PC-9 (cell line): ENCODE measurements around the gene CEP19. TPM values are rescaled to one million over a fixed set of nuclear protein-coding genes. Genes with fewer than 3 reads are reported as not detected.

Experiments used
- BruUV-seq: library from RNA; stranded (reverse); fragments of 400-500 nt; replicated peaks from 2 replicates; lab custom pipeline; 2021; lab: Mats Ljungman, UMichigan
- CTCF ChIA-PET: fragments of 300-600 bp; sonication (Branson Sonifier 250); formaldehyde crosslinking; loops from one replicate; lab custom pipeline; 2022; ENCODE audit warnings: antibody characterized with exemption; lab: Charles Lee
- POLR2A ChIA-PET: fragments of 300-600 bp; sonication (Branson Sonifier 250); formaldehyde crosslinking; loops from one replicate; lab custom pipeline; 2022; ENCODE audit warnings: antibody characterized with exemption; ENCODE audit not compliant: unreplicated experiment; lab: Charles Lee
- DNase-seq, 2 experiments: peaks; one replicate each; pipeline versions ENCODE4 v3.0.0 to v3.0.0-alpha.2; 2015 to 2022; ENCODE audit warnings: mixed read lengths in 1 of 2
- H2AFZ ChIP-seq: fragments of 200-600 bp; sonication (generic); 2 replicates; pipeline ENCODE4 v1.8.1; 2017; ENCODE audit warnings: antibody characterized with exemption
- H3F3A ChIP-seq: fragments of 200-600 bp; sonication (generic); 2 replicates; pipeline ENCODE4 v1.8.1; 2017; ENCODE audit warnings: antibody characterized with exemption, mild to moderate bottlenecking, low read depth; ENCODE audit not compliant: insufficient read depth
- H3K27ac ChIP-seq: fragments of 200-600 bp; sonication (generic); 2 replicates; pipeline ENCODE4 v1.6.1; 2016; ENCODE audit warnings: mixed run types
- H3K27me3 ChIP-seq: fragments of 200-600 bp; sonication (generic); 2 replicates; pipeline ENCODE4 v1.6.1; 2016; ENCODE audit warnings: low read depth, mixed run types; ENCODE audit not compliant: insufficient read depth
- H3K36me3 ChIP-seq: fragments of 200-600 bp; sonication (generic); 2 replicates; pipeline ENCODE4 v1.6.1; 2016; ENCODE audit warnings: low read depth, mixed run types
- H3K4me1 ChIP-seq: fragments of 200-600 bp; sonication (generic); replicated peaks from 2 replicates; pipeline ENCODE4 v1.6.1; 2016; ENCODE audit warnings: mixed run types; ENCODE audit not compliant: insufficient read depth
- H3K4me2 ChIP-seq: fragments of 200-600 bp; sonication (generic); 2 replicates; pipeline ENCODE4 v1.6.1; 2017; ENCODE audit warnings: mixed run types
- H3K4me3 ChIP-seq: fragments of 200-600 bp; sonication (generic); 2 replicates; pipeline ENCODE4 v1.6.1; 2016; ENCODE audit warnings: mixed run types
- H3K79me2 ChIP-seq: fragments of 200-600 bp; sonication (generic); 2 replicates; pipeline ENCODE4 v1.6.1; 2017; ENCODE audit warnings: low read depth, mixed run types
- H3K9me2 ChIP-seq: fragments of 200-600 bp; sonication (generic); 2 replicates; pipeline ENCODE4 v1.8.1; 2017; ENCODE audit warnings: mild to moderate bottlenecking; ENCODE audit not compliant: insufficient read depth
- H3K9me3 ChIP-seq: fragments of 200-600 bp; sonication (generic); 2 replicates; pipeline ENCODE4 v1.8.1; 2016; ENCODE audit warnings: low read depth; ENCODE audit not compliant: insufficient read depth
- H4K20me1 ChIP-seq: fragments of 200-600 bp; sonication (generic); 2 replicates; pipeline ENCODE4 v1.8.1; 2017; ENCODE audit not compliant: insufficient read depth
- EZH2 ChIP-seq: fragments of 200-600 bp; sonication (generic); IDR thresholded peaks from 2 replicates; pipeline ENCODE4 v1.8.0; 2017; ENCODE audit warnings: antibody characterized with exemption, low read depth
- intact Hi-C: fragments of 100-400 bp; cut with micrococcal nuclease; formaldehyde crosslinking; loops from one replicate; pipeline ENCODE4 v1.10.0; 2022; ENCODE audit not compliant: unreplicated experiment
- total RNA-seq: library from RNA; stranded (reverse); gene quantifications from 2 replicates; pipeline ENCODE4 v1.2.3, GENCODE V29; 2021
- TF ChIP-seq, protein P1 (sequence below): fragments of 200-600 bp; sonication (generic); conservative IDR thresholded peaks from 2 replicates; pipeline ENCODE4 v1.6.1; 2017; ENCODE audit warnings: mixed run types, antibody characterized with exemption, mild to moderate bottlenecking, moderate library complexity

CEP19 gene
- total RNA-seq, 1 experiment from 2014 or later = 5.5 TPM

DNA sequence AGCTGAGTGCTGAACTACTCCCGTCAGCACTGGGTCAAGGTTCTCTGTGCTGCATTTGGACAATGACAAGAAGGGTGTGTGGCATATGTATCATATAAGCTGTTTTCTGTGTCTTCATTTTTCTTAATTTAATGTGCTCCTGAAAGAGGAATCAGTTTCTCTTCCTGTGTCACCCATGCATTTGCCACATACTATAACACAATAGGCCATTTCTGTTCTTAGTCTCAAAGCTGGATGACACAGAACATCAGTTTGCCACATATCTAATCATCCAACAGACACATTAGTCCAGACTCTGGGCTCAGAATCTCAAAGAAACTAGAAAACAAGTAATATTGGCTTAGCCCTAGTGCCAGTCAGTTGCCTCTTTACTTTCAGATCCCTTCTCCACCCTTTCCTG is 34.1 kb downstream of the CEP19 start:
- POLR2A ChIA-PET = no interaction called here
- BruUV-seq = no TSS peak
- no peaks in the 10 kb centered on the region for H3K4me1 ChIP-seq
- intact Hi-C loops = no loop called here
- no peak for TF ChIP-seq EZH2
- TF ChIP-seq, protein P1, sequence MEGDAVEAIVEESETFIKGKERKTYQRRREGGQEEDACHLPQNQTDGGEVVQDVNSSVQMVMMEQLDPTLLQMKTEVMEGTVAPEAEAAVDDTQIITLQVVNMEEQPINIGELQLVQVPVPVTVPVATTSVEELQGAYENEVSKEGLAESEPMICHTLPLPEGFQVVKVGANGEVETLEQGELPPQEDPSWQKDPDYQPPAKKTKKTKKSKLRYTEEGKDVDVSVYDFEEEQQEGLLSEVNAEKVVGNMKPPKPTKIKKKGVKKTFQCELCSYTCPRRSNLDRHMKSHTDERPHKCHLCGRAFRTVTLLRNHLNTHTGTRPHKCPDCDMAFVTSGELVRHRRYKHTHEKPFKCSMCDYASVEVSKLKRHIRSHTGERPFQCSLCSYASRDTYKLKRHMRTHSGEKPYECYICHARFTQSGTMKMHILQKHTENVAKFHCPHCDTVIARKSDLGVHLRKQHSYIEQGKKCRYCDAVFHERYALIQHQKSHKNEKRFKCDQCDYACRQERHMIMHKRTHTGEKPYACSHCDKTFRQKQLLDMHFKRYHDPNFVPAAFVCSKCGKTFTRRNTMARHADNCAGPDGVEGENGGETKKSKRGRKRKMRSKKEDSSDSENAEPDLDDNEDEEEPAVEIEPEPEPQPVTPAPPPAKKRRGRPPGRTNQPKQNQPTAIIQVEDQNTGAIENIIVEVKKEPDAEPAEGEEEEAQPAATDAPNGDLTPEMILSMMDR = no peak
- H3K4me3 ChIP-seq = no peak overlapping the region
- H3K27ac ChIP-seq = no peak overlapping the region
- no peaks in the 10 kb centered on the region for H4K20me1 ChIP-seq
- no peak overlapping the region for H3K4me2 ChIP-seq
- H3K79me2 ChIP-seq = no peaks in the 10 kb centered on the region
- H3K9me2 ChIP-seq = no peaks in the 10 kb centered on the region
- DNase-seq = no peak
- H3F3A ChIP-seq = no peaks in the 10 kb centered on the region
- CTCF ChIA-PET = interaction anchor here (0.6 kb wide), 1 partner anchor 24 kb away, joined by 9 read pairs; no protein-coding TSS in a partner anchor
- H3K9me3 ChIP-seq = peaks cover under 1% of the 10 kb centered on the region; the same call in 1 of the 2 replicates
- H3K36me3 ChIP-seq = no peaks in the 10 kb centered on the region
- H3K27me3 ChIP-seq = no peaks in the 10 kb centered on the region
- H2AFZ ChIP-seq = no peak overlapping the region

DNA sequence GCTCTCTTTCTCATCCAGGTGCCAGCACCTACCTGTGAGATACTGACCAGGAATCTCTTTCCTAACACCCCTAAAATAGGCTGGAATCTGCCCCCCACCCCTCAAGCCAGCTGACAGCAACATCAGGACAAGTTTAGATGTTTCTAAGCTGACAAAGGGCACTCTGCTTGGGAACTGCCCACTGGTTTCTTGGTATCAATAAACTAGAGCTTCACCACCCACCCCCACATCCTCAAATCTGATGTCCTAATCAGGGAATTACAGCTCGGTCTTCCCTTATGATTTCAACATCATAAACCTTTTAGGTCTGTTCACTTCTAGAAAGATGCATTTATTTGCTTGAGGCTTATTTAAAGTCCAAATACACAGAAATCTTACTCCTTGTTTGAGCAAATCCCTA is 34.7 kb downstream of the CEP19 start:
- CTCF ChIA-PET = interaction anchor here (0.5 to 0.7 kb wide), 5 partner anchors 15 to 197 kb away, joined by 3 to 9 read pairs (median 4); no protein-coding TSS in a partner anchor
- H2AFZ ChIP-seq = no peak overlapping the region
- DNase-seq = no peak
- no peak for TF ChIP-seq EZH2
- TF ChIP-seq, protein P1 = no peak
- POLR2A ChIA-PET = no interaction called here
- H3K27ac ChIP-seq = no peak overlapping the region
- H3K79me2 ChIP-seq = no peaks in the 10 kb centered on the region
- H3F3A ChIP-seq = peaks cover under 1% of the 10 kb centered on the region; the same call in 1 of the 2 replicates
- no peaks in the 10 kb centered on the region for H3K9me2 ChIP-seq
- no peaks in the 10 kb centered on the region for H3K27me3 ChIP-seq
- intact Hi-C loops = no loop called here
- no peak overlapping the region for H3K4me2 ChIP-seq
- H3K4me1 ChIP-seq = no peaks in the 10 kb centered on the region
- no peaks in the 10 kb centered on the region for H4K20me1 ChIP-seq
- H3K9me3 ChIP-seq = no peaks in the 10 kb centered on the region
- no peak overlapping the region for H3K4me3 ChIP-seq
- H3K36me3 ChIP-seq = no peaks in the 10 kb centered on the region
- no TSS peak for BruUV-seq

DNA sequence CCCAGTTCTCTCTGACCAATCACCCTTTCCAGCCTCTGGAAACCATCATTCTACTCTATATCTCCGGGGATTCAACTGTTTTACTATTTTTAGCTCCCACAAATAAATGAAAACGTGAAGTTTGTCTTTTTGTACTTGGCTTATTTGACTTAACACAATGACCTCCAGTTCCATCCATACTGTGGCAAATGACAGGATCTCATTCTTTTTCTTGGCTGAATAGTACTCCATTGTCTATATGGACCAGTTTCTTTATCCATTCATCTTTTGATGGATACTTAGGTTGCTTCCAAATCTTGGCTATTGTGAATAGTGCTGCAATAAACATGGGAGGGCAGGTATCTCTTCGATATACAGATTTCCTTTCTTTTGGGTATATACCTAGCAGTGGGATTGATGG is 38.4 kb downstream of the CEP19 start:
- H2AFZ ChIP-seq = no peak overlapping the region
- TF ChIP-seq, protein P1 = no peak
- no peak for TF ChIP-seq EZH2
- no peak overlapping the region for H3K4me3 ChIP-seq
- no peaks in the 10 kb centered on the region for H3K9me2 ChIP-seq
- no peaks in the 10 kb centered on the region for H3K27me3 ChIP-seq
- POLR2A ChIA-PET = no interaction called here
- no TSS peak for BruUV-seq
- no peaks in the 10 kb centered on the region for H3K79me2 ChIP-seq
- no peaks in the 10 kb centered on the region for H3K36me3 ChIP-seq
- intact Hi-C loops = no loop called here
- CTCF ChIA-PET = no interaction called here
- no peak overlapping the region for H3K4me2 ChIP-seq
- no peaks in the 10 kb centered on the region for H4K20me1 ChIP-seq
- DNase-seq = no peak
- peaks cover 4% of the 10 kb centered on the region; the same call in 1 of the 2 replicates for H3F3A ChIP-seq
- no peak overlapping the region for H3K27ac ChIP-seq
- no peaks in the 10 kb centered on the region for H3K4me1 ChIP-seq
- no peaks in the 10 kb centered on the region for H3K9me3 ChIP-seq
